Endothelial cell of umbilical vein (primary cell): ENCODE measurements around the gene ADARB1. TPM values are rescaled to one million over a fixed set of nuclear protein-coding genes. Genes with fewer than 3 reads are reported as not detected.
A peak's percentile ranks its signal among the peaks of the same experiment; 100 is the strongest.

Experiments
- BruUV-seq: library from RNA; stranded (reverse); fragments of 400-500 nt; replicated peaks from 2 replicates; lab custom pipeline; 2021; lab: Mats Ljungman, UMichigan
- CTCF ChIA-PET: fragments of 300-600, 350-600 bp; sonication (Branson Sonifier 250); formaldehyde crosslinking; loops from one replicate; lab custom pipeline; 2021; ENCODE audit warnings: antibody characterized with exemption, inconsistent platforms; lab: Charles Lee
- POLR2A ChIA-PET: fragments of 300-600, 350-600 bp; sonication (Branson Sonifier 250); formaldehyde crosslinking; loops from one replicate; lab custom pipeline; 2021; ENCODE audit warnings: antibody characterized with exemption, inconsistent platforms; lab: Charles Lee
- DNase-seq: peaks from one replicate; pipeline ENCODE4 v3.0.0-alpha.2; 2011; ENCODE audit warnings: low read depth, low spot score
- FAIRE-seq: peaks from 2 replicates; lab custom pipeline; 2011; peaks lifted over from hg19 to GRCh38; lab: Jason Lieb, UNC
- H2AFZ ChIP-seq: 2 replicates; pipeline ENCODE4 v1.6.0; 2012; ENCODE audit warnings: low read depth, low read length, control low read depth, inconsistent platforms
- H3K27ac ChIP-seq: 2 replicates; pipeline ENCODE4 v1.5.1; 2011; ENCODE audit warnings: low read depth, mild to moderate bottlenecking, control low read depth, low read length, moderate library complexity; ENCODE audit not compliant: insufficient read depth
- H3K27me3 ChIP-seq, 2 experiments: 2 replicates each; pipeline versions ENCODE4 v1.6.0 to v1.6.1; 2011; ENCODE audit warnings: low read length in 2 of 2, mixed read lengths in 1 of 2; ENCODE audit not compliant: control insufficient read depth in 2 of 2, insufficient read depth in 2 of 2
- H3K36me3 ChIP-seq, 2 experiments: 2 replicates in 1 of 2; 3 replicates in 1 of 2; pipeline ENCODE4 v1.5.1; 2011; ENCODE audit warnings: low read length in 2 of 2, mild to moderate bottlenecking in 1 of 2, moderate library complexity in 1 of 2; ENCODE audit not compliant: control insufficient read depth in 2 of 2, insufficient read depth in 2 of 2; ENCODE audit errors: extremely low read depth in 1 of 2
- H3K4me1 ChIP-seq: 3 replicates; pipeline ENCODE4 v1.5.1; 2011; ENCODE audit warnings: mild to moderate bottlenecking, low read length; ENCODE audit not compliant: control insufficient read depth, insufficient read depth; ENCODE audit errors: extremely low read depth
- H3K4me2 ChIP-seq: 2 replicates; pipeline ENCODE4 v1.6.1; 2011; ENCODE audit warnings: low read length, control low read depth, mixed read lengths; ENCODE audit not compliant: insufficient read depth
- H3K4me3 ChIP-seq, 3 experiments: fragments of 200-600 bp in 1 of 3; sonication (generic), shearing (Covaris generic) in 1 of 3; replicated peaks in 1 of 3; 2 replicates each; pipeline ENCODE4 v1.5.1; 2011 to 2016; ENCODE audit warnings: control low read depth in 3 of 3, low read length in 3 of 3, mild to moderate bottlenecking in 2 of 3, inconsistent platforms in 1 of 3, low read depth in 1 of 3, moderate library complexity in 1 of 3; ENCODE audit not compliant: insufficient read depth in 1 of 3
- H3K79me2 ChIP-seq: 2 replicates; pipeline ENCODE4 v1.6.0; 2012; ENCODE audit warnings: low read length, inconsistent platforms; ENCODE audit not compliant: control insufficient read depth, insufficient read depth
- H3K9ac ChIP-seq: replicated peaks from 2 replicates; pipeline ENCODE3; 2011; ENCODE audit warnings: low read length, control low read depth; ENCODE audit not compliant: insufficient read depth; ENCODE audit errors: extremely low read depth
- H3K9me1 ChIP-seq: replicated peaks from 3 replicates; pipeline ENCODE4 v1.6.0; 2011; ENCODE audit warnings: mild to moderate bottlenecking, low read length; ENCODE audit not compliant: control insufficient read depth, insufficient read depth; ENCODE audit errors: extremely low read depth
- H3K9me3 ChIP-seq: replicated peaks from 2 replicates; pipeline ENCODE4 v1.5.1; 2012; ENCODE audit warnings: low read length, inconsistent platforms; ENCODE audit not compliant: control insufficient read depth, insufficient read depth
- H4K20me1 ChIP-seq: replicated peaks from 2 replicates; pipeline ENCODE3; 2011; ENCODE audit warnings: mild to moderate bottlenecking, low read length; ENCODE audit not compliant: control insufficient read depth, insufficient read depth; ENCODE audit errors: extremely low read depth
- EZH2 ChIP-seq: IDR thresholded peaks from 2 replicates; pipeline ENCODE4 v1.6.1; 2012; ENCODE audit warnings: borderline replicate concordance, low read depth, mild to moderate bottlenecking, moderate library complexity, low read length, inconsistent platforms; ENCODE audit not compliant: severe bottlenecking
- FOS ChIP-seq: IDR thresholded peaks from 2 replicates; pipeline ENCODE4 v1.6.1; 2011; ENCODE audit warnings: mild to moderate bottlenecking, low read length, moderate library complexity, borderline replicate concordance; ENCODE audit not compliant: insufficient read depth
- GATA2 ChIP-seq: IDR thresholded peaks from 2 replicates; pipeline ENCODE4 v1.7.0; 2011; ENCODE audit warnings: low read depth, mild to moderate bottlenecking, moderate library complexity, mixed read lengths, low read length; ENCODE audit not compliant: insufficient read length, insufficient read depth
- JUN ChIP-seq: IDR thresholded peaks from 2 replicates; pipeline ENCODE4 v1.6.1; 2011; ENCODE audit warnings: borderline replicate concordance, low read depth; ENCODE audit not compliant: insufficient read length, insufficient read depth
- MYC ChIP-seq: IDR thresholded peaks from one replicate; pipeline ENCODE4 v1.6.1; 2011; ENCODE audit warnings: mild to moderate bottlenecking, low read depth, low read length
- POLR2A ChIP-seq: IDR thresholded peaks from 2 replicates; pipeline ENCODE4 v1.6.1; 2012; ENCODE audit warnings: low read depth, mild to moderate bottlenecking, control low read depth, low read length
- POLR2AphosphoS5 ChIP-seq: IDR thresholded peaks from 2 replicates; pipeline ENCODE4 v1.6.1; 2012; ENCODE audit warnings: low read depth, mild to moderate bottlenecking, control low read depth, low read length, moderate library complexity; ENCODE audit not compliant: insufficient read depth
- dilution Hi-C: fragments of 300-500 bp; cut with MboI; formaldehyde crosslinking; loops from one replicate; pipeline ENCODE4 v1.15.0; 2019; ENCODE audit warnings: low sequenced_read_pairs; ENCODE audit not compliant: extremely low pct_ligation_motif_present
- intact Hi-C: fragments of 100-400 bp; cut with micrococcal nuclease; formaldehyde crosslinking; loops from one replicate; pipeline ENCODE4 v1.10.0; 2022
- polyA plus RNA-seq, 4 experiments: library from polyadenylated mRNA; depleted of rRNA in 3 of 4; stranded (reverse) in 3 of 4; unstranded in 1 of 4; fragments of >200 nt; gene quantifications; 2 replicates each; pipeline versions ENCODE4 v1.2.1 to v1.2.3, GENCODE V29; 2011 to 2012; ENCODE audit warnings: missing spikeins in 1 of 4
- total RNA-seq: library from RNA; stranded (reverse); gene quantifications from 2 replicates; pipeline ENCODE4 v1.2.3, GENCODE V29; 2021
- TF ChIP-seq, protein P1 (sequence below): IDR thresholded peaks from 2 replicates; pipeline ENCODE4 v1.6.1; 2011; ENCODE audit not compliant: insufficient read depth, insufficient read length
- TF ChIP-seq, protein P2 (sequence below), 2 donors: IDR thresholded peaks; 1 replicate in 1 of 2; 2 replicates in 1 of 2; pipeline ENCODE4 v1.5.1; 2011; ENCODE audit warnings: low read length in 2 of 2, mild to moderate bottlenecking in 2 of 2, moderate library complexity in 2 of 2, control low read depth in 1 of 2, inconsistent platforms in 1 of 2, low read depth in 1 of 2; ENCODE audit not compliant: insufficient read depth in 1 of 2; ENCODE audit errors: extremely low read depth in 1 of 2

ADARB1 gene
- total and polyA plus RNA-seq, 2 donors (not counting 3 experiments of a cell fraction or from before 2014, with no cell fraction given) = 32.5 to 54.3 TPM

DNA sequence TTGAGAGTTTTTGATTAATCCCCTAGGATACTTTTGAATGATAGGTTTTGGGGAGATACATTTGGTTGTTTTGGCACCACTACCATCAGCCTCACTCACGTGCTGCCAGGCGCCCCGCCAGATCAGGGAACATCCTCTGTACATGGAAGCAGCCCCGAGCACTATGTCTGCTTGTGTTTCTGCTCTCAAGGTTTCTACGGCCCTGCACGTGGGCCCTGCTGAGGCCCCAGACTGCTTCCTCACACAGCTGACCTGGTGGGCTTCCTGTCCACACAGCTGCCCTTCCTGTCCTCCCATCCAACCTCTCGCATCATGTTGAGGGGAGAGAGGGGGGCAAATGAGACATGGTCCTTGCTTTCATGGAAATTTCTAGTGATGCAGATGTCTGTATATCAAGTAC is 20.0 kb downstream of the ADARB1 start:
- no peaks in the 10 kb centered on the region for H3K36me3 ChIP-seq
- TF ChIP-seq EZH2 = no peak
- no peak for TF ChIP-seq FOS
- TF ChIP-seq JUN = no peak
- peak; percentile 41 for TF ChIP-seq POLR2AphosphoS5
- TF ChIP-seq MYC = peak; percentile 58
- TF ChIP-seq POLR2A = no peak
- TF ChIP-seq, protein P1, sequence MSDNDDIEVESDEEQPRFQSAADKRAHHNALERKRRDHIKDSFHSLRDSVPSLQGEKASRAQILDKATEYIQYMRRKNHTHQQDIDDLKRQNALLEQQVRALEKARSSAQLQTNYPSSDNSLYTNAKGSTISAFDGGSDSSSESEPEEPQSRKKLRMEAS = peak; percentile 75
- no peak for TF ChIP-seq GATA2
- TF ChIP-seq, protein P2, sequence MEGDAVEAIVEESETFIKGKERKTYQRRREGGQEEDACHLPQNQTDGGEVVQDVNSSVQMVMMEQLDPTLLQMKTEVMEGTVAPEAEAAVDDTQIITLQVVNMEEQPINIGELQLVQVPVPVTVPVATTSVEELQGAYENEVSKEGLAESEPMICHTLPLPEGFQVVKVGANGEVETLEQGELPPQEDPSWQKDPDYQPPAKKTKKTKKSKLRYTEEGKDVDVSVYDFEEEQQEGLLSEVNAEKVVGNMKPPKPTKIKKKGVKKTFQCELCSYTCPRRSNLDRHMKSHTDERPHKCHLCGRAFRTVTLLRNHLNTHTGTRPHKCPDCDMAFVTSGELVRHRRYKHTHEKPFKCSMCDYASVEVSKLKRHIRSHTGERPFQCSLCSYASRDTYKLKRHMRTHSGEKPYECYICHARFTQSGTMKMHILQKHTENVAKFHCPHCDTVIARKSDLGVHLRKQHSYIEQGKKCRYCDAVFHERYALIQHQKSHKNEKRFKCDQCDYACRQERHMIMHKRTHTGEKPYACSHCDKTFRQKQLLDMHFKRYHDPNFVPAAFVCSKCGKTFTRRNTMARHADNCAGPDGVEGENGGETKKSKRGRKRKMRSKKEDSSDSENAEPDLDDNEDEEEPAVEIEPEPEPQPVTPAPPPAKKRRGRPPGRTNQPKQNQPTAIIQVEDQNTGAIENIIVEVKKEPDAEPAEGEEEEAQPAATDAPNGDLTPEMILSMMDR (IDR thresholded peaks at IDR 0.05; ENCODE audit: extremely low read depth in 1 of 2, insufficient read depth in 1 of 2, low read depth in 1 of 2, low read length in 2 of 2) = no peak
- H3K9ac ChIP-seq = peak overlapping the region; percentile 19
- peaks cover 63% of the 10 kb centered on the region for H3K4me1 ChIP-seq
- DNase-seq = peak; percentile 73
- peaks cover 19% of the 10 kb centered on the region for H3K79me2 ChIP-seq
- H3K4me3 ChIP-seq = no peak overlapping the region
- ChIA-PET CTCF (interaction anchor here (1.3 to 3.9 kb wide), 3 partner anchors 20 to 43 kb away, joined by 3 to 16 read pairs (median 6); partner anchors contain the start of gene ADARB1), POLR2A (no interaction called here)
- H3K4me2 ChIP-seq = peak overlapping the region; percentile 68
- no peaks in the 10 kb centered on the region for H3K9me3 ChIP-seq
- H2AFZ ChIP-seq = no peak overlapping the region
- BruUV-seq = no TSS peak
- FAIRE-seq = peak; percentile 4
- no peaks in the 10 kb centered on the region for H3K27me3 ChIP-seq
- H3K9me1 ChIP-seq = no peaks in the 10 kb centered on the region
- dilution Hi-C loops = no loop called here
- intact Hi-C loops = loop anchor here (1.0 to 2.0 kb wide), 4 partner anchors 8 to 221 kb away; partner anchors contain the start of gene PTTG1IP
- no peaks in the 10 kb centered on the region for H4K20me1 ChIP-seq
- H3K27ac ChIP-seq = peak overlapping the region; percentile 31
